ENCODE data around the gene ABTB2. TPM values are rescaled to one million over a fixed set of nuclear protein-coding genes. Genes with fewer than 3 reads are reported as not detected.

ABTB2 gene
- total RNA-seq, 2 donors from 2014 or later, result 5.8 to 11.1 TPM

GRCh38 chr11:34264303-34265110 lies 93.3 kb downstream of the ABTB2 start:
- no peak for DNase-seq
- Histone ChIP-seq H3K4me3 (no peak overlapping the region), H3K9me3 (no peaks in the 10 kb centered on the region), H3K27me3 (no peaks in the 10 kb centered on the region), H3K27ac (no peak overlapping the region), H3K36me3 (no peaks in the 10 kb centered on the region), H3K4me1 (no peaks in the 10 kb centered on the region), H3K9ac (ENCODE audit: low read depth in 2 of 2, low read length in 2 of 2) (no peak overlapping the region)
- intact Hi-C loops (cut with DNase I), result no loop called here
- TF ChIP-seq CTCF (IDR thresholded peaks at IDR 0.05), result no peak

- DNase-seq, result peak; percentile 82
Measured at GRCh38 chr11:34263441-34264091, 94.2 kb downstream of the ABTB2 start.

GRCh38 chr11:34262531-34263081 lies 95.2 kb downstream of the ABTB2 start:
- intact Hi-C loops (cut with DNase I), result no loop called here
- no peaks in the 10 kb centered on the region for H3K27me3 ChIP-seq

More at GRCh38 chr11:34263441-34264091, 94.2 kb downstream of the ABTB2 start:
- intact Hi-C loops (cut with DNase I), result no loop called here
- H3K27ac ChIP-seq, result no peak overlapping the region
- no peaks in the 10 kb centered on the region for H3K27me3 ChIP-seq
- H3K4me3 ChIP-seq, result no peak overlapping the region
- TF ChIP-seq CTCF (IDR thresholded peaks at IDR 0.05), result no peak
- H3K36me3 ChIP-seq, result no peaks in the 10 kb centered on the region
- no peaks in the 10 kb centered on the region for H3K9me3 ChIP-seq
- H3K4me1 ChIP-seq, result no peaks in the 10 kb centered on the region
- no peak overlapping the region for H3K9ac ChIP-seq (ENCODE audit: low read depth in 2 of 2, low read length in 2 of 2)

GRCh38 chr11:34261820-34262219 lies 96.0 kb downstream of the ABTB2 start:
- TF ChIP-seq CTCF (IDR thresholded peaks at IDR 0.05), result no peak
- DNase-seq, result no peak
- Histone ChIP-seq H3K9me3 (no peaks in the 10 kb centered on the region), H3K36me3 (no peaks in the 10 kb centered on the region), H3K27ac (no peak overlapping the region), H3K27me3 (no peaks in the 10 kb centered on the region), H3K4me3 (no peak overlapping the region), H3K4me1 (no peaks in the 10 kb centered on the region), H3K9ac (ENCODE audit: low read depth in 2 of 2, low read length in 2 of 2) (no peak overlapping the region)
- intact Hi-C loops (cut with DNase I), result no loop called here

More at GRCh38 chr11:34262531-34263081, 95.2 kb downstream of the ABTB2 start:
- Histone ChIP-seq H3K4me1 (no peaks in the 10 kb centered on the region), H3K36me3 (no peaks in the 10 kb centered on the region), H3K9me3 (no peaks in the 10 kb centered on the region), H3K4me3 (no peak overlapping the region), H3K9ac (ENCODE audit: low read depth in 2 of 2, low read length in 2 of 2) (no peak overlapping the region), H3K27ac (no peak overlapping the region)
- DNase-seq, result no peak
- no peak for TF ChIP-seq CTCF (IDR thresholded peaks at IDR 0.05)

- no peak overlapping the region for H3K27ac ChIP-seq
- no peaks in the 10 kb centered on the region for H3K4me1 ChIP-seq
- H3K27me3 ChIP-seq, result no peaks in the 10 kb centered on the region
- no peak overlapping the region for H3K9ac ChIP-seq (ENCODE audit: low read depth in 2 of 2, low read length in 2 of 2)
- H3K36me3 ChIP-seq, result no peaks in the 10 kb centered on the region
- no peak overlapping the region for H3K4me3 ChIP-seq
- H3K9me3 ChIP-seq, result no peaks in the 10 kb centered on the region
- no peak for DNase-seq
- intact Hi-C loops (cut with DNase I), result no loop called here
- TF ChIP-seq CTCF (IDR thresholded peaks at IDR 0.05), result no peak
Measured at GRCh38 chr11:34261095-34261494, 96.7 kb downstream of the ABTB2 start.
